Measurements from ENCODE around the gene WIPF3. TPM values are rescaled to one million over a fixed set of nuclear protein-coding genes. Genes with fewer than 3 reads are reported as not detected.

The WIPF3 gene
- total RNA-seq, 1 experiment from 2014 or later = 11.6 TPM

GRCh38 chr7:29883462-29884398 lies 77.4 kb downstream of the WIPF3 start:
- Histone ChIP-seq H4K20me1 (ENCODE audit: control insufficient read depth, insufficient read depth, insufficient read length) (no peaks in the 10 kb centered on the region), H3K14ac (ENCODE audit: insufficient read depth, low read length) (no peak overlapping the region), H3K9me3 (ENCODE audit: control insufficient read depth, low read depth, low read length) (no peaks in the 10 kb centered on the region), H3K23ac (ENCODE audit: insufficient read length, low read depth, low read length) (no peak overlapping the region), H3K27ac (ENCODE audit: insufficient read length, low read depth, low read length) (no peak overlapping the region), H2BK15ac (ENCODE audit: low read depth, low read length) (no peak overlapping the region), H3K4me2 (ENCODE audit: insufficient read depth, insufficient read length, low read length) (peak overlapping the region; percentile 59), H3T11ph (ENCODE audit: low read length) (no peak overlapping the region), H3K4ac (ENCODE audit: low read depth, low read length) (no peak overlapping the region), H3K79me1 (ENCODE audit: insufficient read depth, low read depth, low read length, poor library complexity, severe bottlenecking) (no peaks in the 10 kb centered on the region), H2BK12ac (ENCODE audit: insufficient read length, low read depth, low read length) (no peak overlapping the region), H3K56ac (ENCODE audit: insufficient read length, low read depth, low read length) (no peak overlapping the region), H3K27me3 (ENCODE audit: insufficient read depth, low read length) (no peaks in the 10 kb centered on the region), H3K4me1 (ENCODE audit: insufficient read depth, low read length) (peaks cover 4% of the 10 kb centered on the region; the same call in 1 of the 2 replicates), H3K79me2 (ENCODE audit: insufficient read depth, low read length) (no peaks in the 10 kb centered on the region), H2BK20ac (ENCODE audit: low read depth, low read length, poor library complexity, severe bottlenecking) (no peak overlapping the region), H3K9ac (ENCODE audit: extremely low read depth, insufficient read length, low read length) (no peak overlapping the region), H3K18ac (ENCODE audit: insufficient read length, low read depth, low read length) (no peak overlapping the region), H4K5ac (ENCODE audit: insufficient read length, low read depth, low read length) (no peak overlapping the region), H4K8ac (replicated peaks; ENCODE audit: insufficient read length, low read depth, low read length) (no peak overlapping the region), H2BK120ac (ENCODE audit: low read depth, low read length, poor library complexity, severe bottlenecking) (no peak overlapping the region), H3K23me2 (ENCODE audit: insufficient read length, low read depth, low read length, poor library complexity, severe bottlenecking) (no peaks in the 10 kb centered on the region), H2BK5ac (ENCODE audit: insufficient read length, low read length) (no peak overlapping the region), H2AFZ (ENCODE audit: low read length) (no peak overlapping the region), H2AK5ac (ENCODE audit: insufficient read length, low read length) (no peak overlapping the region), H4K91ac (ENCODE audit: insufficient read length, low read depth, low read length) (no peak overlapping the region)
- WGBS (ENCODE audit: extremely low coverage, insufficient read length, low lambda C conversion rate) = no CpG with 5 or more reads among the region's 46 CpGs
- TF ChIP-seq CTCF (conservative IDR thresholded peaks at IDR 0.05) = no peak
- H3K27me3 Mint-ChIP-seq (ENCODE audit: low read depth) = no peaks in the 10 kb centered on the region
- peaks cover 0 to 9% (median 4%) of the 10 kb centered on the region in 3 experiments; a peak in 4 of 7 replicates for H3K36me3 Mint-ChIP-seq (ENCODE audit: insufficient read depth in 1 of 3, low read depth in 3 of 3)
- H3K4me1 Mint-ChIP-seq = peaks cover 28 to 33% of the 10 kb centered on the region in 2 experiments
- DNase-seq = peak; percentile 86
- H3K27ac Mint-ChIP-seq = peak overlapping the region in 1 of 3 experiments; percentile 46; a peak in 1 of 7 replicates
- peak overlapping the region; percentile 76 to 84 for H3K4me3 Mint-ChIP-seq
- no peaks in the 10 kb centered on the region for H3K9me3 Mint-ChIP-seq

Measured in H9 (cell line).